Renal pelvis (tissue), 4 donors: ENCODE data around the gene SAPCD1. TPM values are rescaled to one million over a fixed set of nuclear protein-coding genes. Genes with fewer than 3 reads are reported as not detected.
"Not testable (repeated sequence)": the region's sequence is repeated elsewhere in the genome, so short reads cannot be mapped to it uniquely, and the experiment has no call there.

ENCODE experiments used
- DNase-seq: peaks from one replicate; pipeline ENCODE4 v3.0.0-alpha.2; 2013
- polyA plus RNA-seq, 3 donors: library from polyadenylated mRNA; unstranded; fragments of 120-200 nt; gene quantifications; one replicate each; pipeline ENCODE4 v1.2.1, GENCODE V29; 2013; ENCODE audit not compliant: insufficient read length in 3 of 3

Gene SAPCD1
- polyA plus RNA-seq, 3 donors = 5.6 to 13.8 (median 10.7) TPM

- DNase-seq = no peak
Observed at GRCh38 chr6:31794866-31795615, 32.6 kb downstream of the SAPCD1 start.

- peak; percentile 80 for DNase-seq
Observed at GRCh38 chr6:31795616-31796298, 33.3 kb downstream of the SAPCD1 start, which contains the start of gene VARS1. VARS1 (minus strand) TSS chr6:31795752; CDS start chr6:31795217, 535 bp downstream.

- no peak for DNase-seq
Observed at GRCh38 chr6:31796993-31797385, 34.5 kb downstream of the SAPCD1 start.

GRCh38 chr6:31797588-31797987, 35.1 kb downstream of the SAPCD1 start:
- DNase-seq = no peak

DNA sequence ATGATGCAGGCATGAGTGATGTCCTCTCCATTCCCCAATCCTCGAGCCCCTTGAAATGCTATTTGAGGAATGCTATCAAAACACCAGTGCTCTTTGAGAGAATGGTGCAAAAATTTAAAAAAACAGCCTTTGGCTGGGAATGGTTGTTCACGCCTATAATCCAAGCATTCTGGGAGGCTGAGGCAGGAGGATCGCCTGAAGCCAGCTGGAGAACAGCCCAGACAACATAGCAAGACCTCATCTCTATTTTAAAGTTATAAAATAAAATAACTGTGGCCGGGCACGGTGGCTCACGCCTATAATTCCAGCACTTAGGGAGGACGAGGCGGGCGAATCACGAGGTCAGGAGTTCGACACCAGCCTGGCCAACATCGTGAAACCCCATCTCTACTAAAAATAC, 37.3 kb downstream of the SAPCD1 start:
- no peak for DNase-seq

DNA sequence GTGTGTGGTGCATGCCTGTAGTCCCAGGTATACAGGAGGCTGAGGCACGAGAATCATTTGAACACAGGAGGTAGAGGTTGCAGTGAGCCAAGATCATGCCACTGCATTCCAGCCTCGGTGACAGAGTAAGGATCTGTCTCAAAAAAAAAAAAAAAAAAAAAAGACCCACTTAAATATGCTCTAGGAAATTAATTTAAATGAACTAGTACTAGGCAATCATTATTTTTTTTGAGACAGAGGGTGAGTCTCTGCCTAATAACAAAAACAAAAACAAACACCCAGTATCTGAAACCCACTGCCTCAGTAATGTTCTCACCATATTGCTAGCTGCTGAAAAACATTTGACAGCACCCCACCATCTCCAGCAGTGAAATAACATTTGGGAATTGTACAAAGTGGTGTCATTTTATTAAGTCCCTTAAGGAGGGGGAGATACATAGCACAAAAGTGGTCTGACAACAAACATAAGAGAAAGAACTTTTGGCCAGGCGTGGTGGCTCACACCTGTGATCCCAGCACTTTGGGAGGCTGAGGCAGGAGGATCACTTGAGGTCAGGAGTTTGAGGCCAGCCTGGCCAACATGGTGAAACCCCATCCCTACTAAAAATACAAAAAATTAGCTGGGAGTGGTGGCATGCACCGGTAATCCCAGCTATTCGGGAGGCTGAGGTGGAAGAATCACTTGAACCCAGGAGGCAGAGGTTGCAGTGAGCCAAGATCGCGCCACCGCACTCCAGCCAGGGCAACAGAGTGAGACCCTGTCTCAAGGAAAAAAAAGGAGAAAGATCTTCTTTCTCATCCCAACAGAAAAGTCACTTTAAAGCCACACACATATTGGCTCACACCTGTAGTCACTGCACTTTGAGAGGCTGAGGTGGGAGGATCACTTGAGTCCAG, 38.8 kb downstream of the SAPCD1 start:
- not testable (repeated sequence) for DNase-seq

- no peak for DNase-seq
Observed at GRCh38 chr6:31805939-31806469, 43.5 kb downstream of the SAPCD1 start.

DNA sequence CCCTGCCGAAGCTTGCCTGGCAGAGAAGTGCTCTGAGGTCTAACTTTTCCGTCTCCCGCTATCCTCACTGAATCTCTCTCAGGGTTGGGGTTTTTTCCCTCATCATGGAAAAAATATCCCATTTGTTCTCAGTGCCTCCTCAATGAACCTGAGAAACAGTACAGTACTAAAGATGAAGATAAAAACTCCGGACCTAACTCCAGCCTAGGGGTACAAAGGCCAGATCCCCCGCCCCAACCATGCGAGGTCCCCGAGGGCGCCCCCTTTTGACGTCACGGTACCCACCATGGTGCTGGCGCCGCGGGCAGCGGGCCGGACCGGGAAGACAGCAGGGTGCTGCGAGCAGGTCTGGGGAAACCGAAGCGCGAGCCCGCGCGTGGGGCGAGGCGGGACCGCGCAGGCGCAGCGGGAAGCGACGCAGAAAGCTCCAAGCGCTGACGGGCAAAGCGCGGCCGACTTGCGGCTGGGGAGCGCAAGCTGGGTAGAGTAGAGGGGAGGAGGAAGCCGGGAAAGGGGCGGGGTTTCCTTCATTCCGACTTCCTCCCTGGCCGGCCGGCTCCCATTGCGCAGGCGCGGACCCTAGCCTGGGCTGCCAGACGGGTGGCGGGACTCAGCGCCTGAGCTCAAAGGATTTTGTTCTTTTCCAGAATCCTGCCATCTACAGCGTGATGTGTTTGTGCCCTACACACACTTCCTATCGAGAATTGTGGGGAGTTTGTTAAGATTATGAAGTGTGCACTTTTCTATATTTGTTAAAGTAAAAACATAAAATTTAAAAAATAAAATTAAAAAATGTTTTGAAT, 44.2 kb downstream of the SAPCD1 start, which contains the start of gene LSM2:
TSS of gene LSM2 (minus strand) at position 497 of the 803 bp plus-strand sequence. CDS start at position 288, 209 bp downstream.
- DNase-seq = peak; percentile 98

- not testable (repeated sequence) for DNase-seq
Observed at GRCh38 chr6:31808599-31808998, 46.1 kb downstream of the SAPCD1 start.

DNA sequence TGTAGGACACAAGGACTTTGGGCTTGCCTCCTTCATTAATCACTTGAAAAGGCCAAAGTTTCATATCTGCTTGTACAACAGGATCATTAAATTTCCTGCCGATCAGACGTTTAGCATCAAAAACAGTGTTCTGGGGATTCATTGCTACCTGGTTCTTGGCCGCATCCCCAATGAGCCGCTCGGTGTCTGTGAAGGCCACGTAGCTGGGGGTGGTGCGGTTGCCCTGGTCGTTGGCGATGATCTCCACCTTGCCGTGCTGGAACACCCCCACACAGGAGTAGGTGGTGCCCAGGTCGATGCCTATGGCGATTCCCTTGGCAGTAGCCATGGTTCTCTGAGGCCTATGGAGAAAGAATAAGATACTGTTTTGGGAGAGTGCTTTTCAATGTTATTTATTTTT, 49.2 kb downstream of the SAPCD1 start:
- DNase-seq = no peak

- no peak for DNase-seq
Observed at GRCh38 chr6:31813465-31813849, 51.0 kb downstream of the SAPCD1 start.

Other genes with a start within 250 kb of the SAPCD1 start
- 10 to 100 TPM; 19.5 to 24.1 (median 21.9) TPM for gene MCCD1, start 233.7 kb upstream of the SAPCD1 start, polyA plus RNA-seq
- gene DDX39B, start 220.7 kb upstream of the SAPCD1 start, polyA plus RNA-seq = 100 to 1,000 TPM; 563 to 680 (median 632) TPM
- gene ATP6V1G2, start 216.0 kb upstream of the SAPCD1 start, polyA plus RNA-seq = 10 to 100 TPM in 1 of 3 donors, 1 to 10 TPM in 2; 6.5 to 11.3 (median 7.5) TPM
- gene NFKBIL1, start 215.0 kb upstream of the SAPCD1 start, polyA plus RNA-seq = 10 to 100 TPM; 22.1 to 30.3 (median 26.5) TPM
- under 1 TPM; 0.27 to 0.42 (median 0.30) TPM for gene LTA, start 190.4 kb upstream of the SAPCD1 start, polyA plus RNA-seq
- under 1 TPM in 1 of 3 donors, not detected in 2; 0.19 TPM for gene TNF, start 187.1 kb upstream of the SAPCD1 start, polyA plus RNA-seq
- gene LTB, start 180.2 kb upstream of the SAPCD1 start, polyA plus RNA-seq = 1 to 10 TPM; 1.8 to 2.7 (median 2.0) TPM
- 1 to 10 TPM; 5.0 to 6.7 (median 5.1) TPM for gene LST1, start 176.4 kb upstream of the SAPCD1 start, polyA plus RNA-seq
- under 1 TPM in 1 of 3 donors, not detected in 2; 0.43 TPM for gene NCR3, start 169.7 kb upstream of the SAPCD1 start, polyA plus RNA-seq
- gene AIF1, start 147.4 kb upstream of the SAPCD1 start, polyA plus RNA-seq = 10 to 100 TPM; 66.1 to 77.7 (median 74.7) TPM
- gene PRRC2A, start 141.9 kb upstream of the SAPCD1 start, polyA plus RNA-seq = 100 to 1,000 TPM; 209 to 221 (median 210) TPM
- gene BAG6, start 110.0 kb upstream of the SAPCD1 start, polyA plus RNA-seq = 100 to 1,000 TPM; 245 to 281 (median 259) TPM
- 100 to 1,000 TPM; 109 to 116 (median 110) TPM for gene APOM, start 106.8 kb upstream of the SAPCD1 start, polyA plus RNA-seq
- gene C6orf47, start 101.9 kb upstream of the SAPCD1 start, polyA plus RNA-seq = 10 to 100 TPM; 19.6 to 24.4 (median 20.5) TPM
- 10 to 100 TPM; 26.2 to 33.9 (median 33.8) TPM for gene GPANK1, start 97.7 kb upstream of the SAPCD1 start, polyA plus RNA-seq
- 100 to 1,000 TPM; 227 to 252 (median 236) TPM for gene CSNK2B, start 96.6 kb upstream of the SAPCD1 start, polyA plus RNA-seq
- 10 to 100 TPM; 19.0 to 38.1 (median 35.1) TPM for gene LY6G5B, start 92.7 kb upstream of the SAPCD1 start, polyA plus RNA-seq
- gene LY6G5C, start 81.6 kb upstream of the SAPCD1 start, polyA plus RNA-seq = 1 to 10 TPM; 2.6 to 4.3 (median 3.6) TPM
- gene ABHD16A, start 59.3 kb upstream of the SAPCD1 start, polyA plus RNA-seq = 10 to 100 TPM; 63.2 to 68.7 (median 63.5) TPM
- 1 to 10 TPM in 2 of 3 donors, under 1 TPM in 1; 0.43 to 1.0 (median 1.0) TPM for gene LY6G6F, start 55.8 kb upstream of the SAPCD1 start, polyA plus RNA-seq
- gene LY6G6D, start 47.3 kb upstream of the SAPCD1 start, polyA plus RNA-seq = not detected
- under 1 TPM; 0.28 to 0.89 (median 0.69) TPM for gene LY6G6C, start 40.9 kb upstream of the SAPCD1 start, polyA plus RNA-seq
- gene MPIG6B, start 39.3 kb upstream of the SAPCD1 start, polyA plus RNA-seq = 1 to 10 TPM; 1.5 to 1.9 (median 1.7) TPM
- 100 to 1,000 TPM; 189 to 234 (median 211) TPM for gene DDAH2, start 33.4 kb upstream of the SAPCD1 start, polyA plus RNA-seq
- gene CLIC1, start 26.1 kb upstream of the SAPCD1 start, polyA plus RNA-seq = 100 to 1,000 TPM; 280 to 320 (median 296) TPM
- 10 to 100 TPM; 18.1 to 54.6 (median 52.1) TPM for gene MSH5, start 22.7 kb upstream of the SAPCD1 start, polyA plus RNA-seq
- 10 to 100 TPM in 2 of 3 donors, 1 to 10 TPM in 1; 8.8 to 14.0 (median 13.1) TPM for gene VWA7, start 14.7 kb downstream of the SAPCD1 start, polyA plus RNA-seq
- gene VARS1, start 33.1 kb downstream of the SAPCD1 start, polyA plus RNA-seq = 10 to 100 TPM; 60.0 to 71.2 (median 65.2) TPM
- 10 to 100 TPM; 79.4 to 84.0 (median 81.1) TPM for gene LSM2, start 44.3 kb downstream of the SAPCD1 start, polyA plus RNA-seq
- gene HSPA1L, start 52.6 kb downstream of the SAPCD1 start, polyA plus RNA-seq = 1 to 10 TPM; 3.7 to 4.6 (median 3.8) TPM
- gene HSPA1A, start 52.9 kb downstream of the SAPCD1 start, polyA plus RNA-seq = 100 to 1,000 TPM; 104 to 122 (median 112) TPM
- 100 to 1,000 TPM; 125 to 178 (median 158) TPM for gene HSPA1B, start 65.1 kb downstream of the SAPCD1 start, polyA plus RNA-seq
- gene NEU1, start 100.2 kb downstream of the SAPCD1 start, polyA plus RNA-seq = 10 to 100 TPM; 78.1 to 85.5 (median 82.5) TPM
- 10 to 100 TPM; 35.1 to 68.8 (median 66.9) TPM for gene SLC44A4, start 116.3 kb downstream of the SAPCD1 start, polyA plus RNA-seq
- gene EHMT2, start 135.0 kb downstream of the SAPCD1 start, polyA plus RNA-seq = 100 to 1,000 TPM in 1 of 3 donors, 10 to 100 TPM in 2; 92.0 to 100 (median 98.1) TPM
- gene ZBTB12, start 139.4 kb downstream of the SAPCD1 start, polyA plus RNA-seq = 10 to 100 TPM; 27.7 to 35.2 (median 29.6) TPM
- gene C2, start 165.1 kb downstream of the SAPCD1 start, polyA plus RNA-seq = 1 to 10 TPM; 3.3 to 4.8 (median 4.5) TPM
- gene CFB, start 183.4 kb downstream of the SAPCD1 start, polyA plus RNA-seq = 1 to 10 TPM; 4.3 to 8.4 (median 6.5) TPM
- gene NELFE, start 196.3 kb downstream of the SAPCD1 start, polyA plus RNA-seq = 100 to 1,000 TPM in 1 of 3 donors, 10 to 100 TPM in 2; 95.7 to 107 (median 95.8) TPM
- gene SKIC2, start 196.5 kb downstream of the SAPCD1 start, polyA plus RNA-seq = 10 to 100 TPM; 49.2 to 54.8 (median 50.5) TPM
- 10 to 100 TPM; 33.8 to 37.2 (median 35.1) TPM for gene DXO, start 209.5 kb downstream of the SAPCD1 start, polyA plus RNA-seq
- gene C4A, start 219.4 kb downstream of the SAPCD1 start, polyA plus RNA-seq = 10 to 100 TPM; 13.7 to 26.8 (median 16.1) TPM